HUES6 (cell line): Measurements from ENCODE around the gene LHPP.

Experiments used
- H3K27ac ChIP-seq: 2 replicates; pipeline ENCODE4 v1.7.0; 2013; ENCODE audit warnings: low read depth, mild to moderate bottlenecking, low read length, inconsistent platforms
- H3K27me3 ChIP-seq: 2 replicates; pipeline ENCODE4 v1.6.1; 2013; ENCODE audit warnings: low read length; ENCODE audit not compliant: control insufficient read depth, insufficient read depth
- H3K36me3 ChIP-seq: 2 replicates; pipeline ENCODE4 v1.6.1; 2013; ENCODE audit warnings: low read length; ENCODE audit not compliant: control insufficient read depth, insufficient read depth
- H3K4me1 ChIP-seq: 2 replicates; pipeline ENCODE4 v1.6.1; 2013; ENCODE audit warnings: low read length; ENCODE audit not compliant: control insufficient read depth, insufficient read depth
- H3K4me3 ChIP-seq: 2 replicates; pipeline ENCODE4 v1.5.1; 2013; ENCODE audit warnings: low read depth, low read length
- H3K9ac ChIP-seq: one replicate; pipeline ENCODE4 v1.6.1; 2013; ENCODE audit warnings: mild to moderate bottlenecking, low read length
- H3K9me3 ChIP-seq: 2 replicates; pipeline ENCODE4 v1.6.1; 2013; ENCODE audit warnings: low read depth, low read length; ENCODE audit not compliant: control insufficient read depth, insufficient read depth

The LHPP gene

DNA sequence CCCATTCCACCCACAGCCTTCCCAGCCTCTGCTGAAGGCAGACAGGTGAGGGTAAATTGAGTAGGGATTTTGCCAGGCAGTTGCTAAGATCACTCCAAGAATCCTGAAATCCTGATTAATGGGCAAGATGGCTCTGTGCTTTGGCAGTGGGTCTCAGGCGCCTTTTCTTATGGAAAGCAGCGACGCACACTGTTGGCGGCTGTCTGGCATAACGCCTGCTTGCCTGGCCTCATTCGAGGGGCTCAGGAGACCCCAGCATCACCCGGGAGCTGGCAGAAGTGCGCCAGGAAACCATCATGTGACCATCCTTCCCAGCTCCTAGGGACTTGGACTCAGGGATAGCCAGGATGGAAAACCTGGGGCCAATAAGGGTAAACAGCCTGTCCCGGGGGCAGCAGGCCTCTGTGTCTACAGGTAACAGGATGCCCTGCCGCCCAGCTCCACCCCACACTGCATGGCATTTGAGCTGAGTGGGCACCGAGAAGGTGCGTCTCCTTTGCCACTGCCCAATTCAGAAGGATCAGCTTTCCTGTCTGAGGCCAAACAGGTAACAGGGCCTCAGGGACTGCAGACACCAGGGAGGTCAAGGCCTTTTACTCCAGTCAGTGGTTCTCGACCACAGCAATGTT lies 184.0 kb downstream of the LHPP start:
- no peak overlapping the region for H3K9ac ChIP-seq
- H3K27me3 ChIP-seq = no peaks in the 10 kb centered on the region
- H3K9me3 ChIP-seq = no peaks in the 10 kb centered on the region
- no peak overlapping the region for H3K4me3 ChIP-seq
- H3K36me3 ChIP-seq = no peaks in the 10 kb centered on the region
- peaks cover 24% of the 10 kb centered on the region for H3K4me1 ChIP-seq
- no peak overlapping the region for H3K27ac ChIP-seq

DNA sequence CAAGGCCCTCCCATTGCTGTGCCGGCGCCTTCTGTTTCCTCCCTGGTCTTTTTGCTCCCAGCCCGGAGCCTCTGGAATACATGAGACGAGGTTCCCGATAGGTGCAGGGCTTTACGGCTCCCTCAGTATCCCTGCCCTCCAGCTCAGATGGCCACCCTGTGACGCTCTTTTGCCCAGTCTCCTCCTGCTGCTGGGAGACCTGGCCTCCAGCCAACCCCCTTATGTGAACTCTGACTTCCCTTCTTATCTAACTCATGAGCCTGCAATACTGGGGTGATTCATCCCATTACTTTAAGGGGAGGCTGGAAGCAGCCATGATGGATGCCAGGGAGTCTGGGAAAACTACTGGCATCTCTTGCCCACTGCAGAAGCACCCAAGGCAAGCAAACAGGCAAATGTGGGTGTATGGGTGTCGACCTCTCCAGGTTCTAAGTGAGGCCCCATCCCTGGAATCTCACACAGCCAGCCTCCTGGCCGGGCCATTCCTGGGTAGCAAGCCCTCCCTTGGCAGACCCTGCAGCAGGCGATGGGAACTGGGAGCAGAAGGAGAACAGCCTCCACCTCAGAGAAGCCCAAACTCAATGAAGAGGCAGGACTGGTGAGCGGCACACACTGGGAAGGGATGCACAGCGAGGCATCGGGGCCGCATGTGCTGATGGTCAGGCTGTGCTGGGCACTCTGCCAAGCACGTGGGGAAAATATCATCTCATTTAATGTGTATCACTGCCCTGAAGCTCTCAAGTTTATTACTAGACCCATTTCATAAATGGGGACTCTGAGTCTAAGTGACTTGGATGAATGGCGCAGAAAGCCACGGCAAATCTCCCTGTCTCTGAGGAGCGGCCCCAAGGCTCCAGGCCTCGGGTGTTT lies 185.1 kb downstream of the LHPP start:
- H3K4me3 ChIP-seq = no peak overlapping the region
- H3K9ac ChIP-seq = no peak overlapping the region
- H3K4me1 ChIP-seq = peaks cover 30% of the 10 kb centered on the region
- no peak overlapping the region for H3K27ac ChIP-seq
- H3K27me3 ChIP-seq = no peaks in the 10 kb centered on the region
- H3K9me3 ChIP-seq = no peaks in the 10 kb centered on the region
- no peaks in the 10 kb centered on the region for H3K36me3 ChIP-seq

DNA sequence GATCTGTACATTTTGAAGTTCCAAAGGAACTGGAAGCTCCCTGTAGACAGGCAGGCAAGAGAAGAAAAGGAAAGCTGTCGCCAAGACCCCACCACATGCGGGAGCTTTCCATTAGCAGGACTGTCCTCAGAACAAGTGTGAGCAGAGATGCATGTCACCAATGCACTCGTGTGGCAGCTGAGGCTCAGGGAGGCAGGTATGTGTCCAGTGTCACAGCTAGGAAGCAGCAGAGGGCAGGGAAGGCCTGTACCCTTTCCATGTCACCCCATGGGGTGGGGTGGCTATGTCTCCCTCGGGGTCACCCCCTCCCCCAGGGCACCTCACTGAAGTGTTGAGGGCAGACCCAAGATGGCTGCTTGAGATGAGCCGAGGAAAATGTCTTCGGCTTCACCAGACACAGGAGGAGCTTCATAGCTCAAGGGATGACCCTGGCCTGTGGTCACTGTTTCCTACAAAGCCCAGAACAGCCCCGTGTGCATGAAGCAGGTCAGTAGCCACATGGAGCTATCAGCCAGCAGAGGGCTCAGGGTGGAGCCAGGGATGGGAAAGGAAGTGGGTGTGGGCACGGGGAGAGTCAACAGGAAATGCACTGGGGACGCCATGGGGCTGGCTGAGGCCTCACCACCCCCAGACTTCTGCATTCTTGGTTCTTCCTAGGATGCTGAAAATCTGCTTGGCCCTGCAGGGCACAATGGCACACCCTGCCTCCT lies 186.0 kb downstream of the LHPP start:
- Histone ChIP-seq H3K9ac (no peak overlapping the region), H3K27ac (no peak overlapping the region), H3K36me3 (no peaks in the 10 kb centered on the region), H3K9me3 (no peaks in the 10 kb centered on the region), H3K4me3 (no peak overlapping the region), H3K4me1 (peaks cover 31% of the 10 kb centered on the region), H3K27me3 (no peaks in the 10 kb centered on the region)

DNA sequence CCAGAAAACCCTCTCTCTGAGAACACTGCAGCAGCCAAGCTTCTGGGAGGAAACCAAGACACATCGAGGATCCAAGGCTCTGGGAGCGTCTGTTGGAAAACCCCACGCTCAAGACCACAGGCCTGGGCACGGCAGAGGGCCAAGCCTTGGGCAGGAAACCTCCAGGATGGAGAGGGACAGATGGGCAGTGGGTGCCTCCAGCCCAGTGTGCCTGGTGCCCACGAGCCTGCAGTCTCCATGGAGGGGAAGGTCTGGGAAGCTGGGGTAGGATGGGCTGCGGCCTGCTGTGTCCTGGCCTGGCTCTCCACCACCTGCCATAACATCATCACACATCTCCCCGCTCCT lies 186.5 kb downstream of the LHPP start:
- H3K4me1 ChIP-seq = peaks cover 31% of the 10 kb centered on the region
- no peaks in the 10 kb centered on the region for H3K27me3 ChIP-seq
- no peak overlapping the region for H3K4me3 ChIP-seq
- H3K27ac ChIP-seq = no peak overlapping the region
- H3K36me3 ChIP-seq = no peaks in the 10 kb centered on the region
- H3K9me3 ChIP-seq = no peaks in the 10 kb centered on the region
- H3K9ac ChIP-seq = no peak overlapping the region

DNA sequence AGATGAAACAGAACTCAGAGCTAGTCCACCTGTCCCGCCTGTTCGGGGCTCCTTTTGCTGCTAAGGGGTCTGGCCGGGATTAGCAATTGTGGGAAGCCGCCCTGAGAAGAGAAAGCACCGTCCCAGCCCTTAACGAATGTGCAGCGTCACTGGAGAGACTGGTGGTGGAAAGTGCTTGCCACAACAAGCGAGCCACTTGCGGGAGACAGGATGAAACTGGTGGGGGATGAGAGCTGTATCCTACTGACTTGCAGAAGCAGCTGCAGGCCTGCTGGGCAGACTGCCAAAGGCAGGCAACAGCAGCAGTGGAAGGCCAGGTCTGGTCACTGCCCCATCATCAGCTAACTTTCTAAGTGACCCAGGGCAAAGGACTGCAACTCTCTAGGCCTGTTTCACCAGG lies 187.1 kb downstream of the LHPP start:
- no peaks in the 10 kb centered on the region for H3K36me3 ChIP-seq
- no peak overlapping the region for H3K27ac ChIP-seq
- H3K4me1 ChIP-seq = peaks cover 31% of the 10 kb centered on the region
- no peak overlapping the region for H3K4me3 ChIP-seq
- no peaks in the 10 kb centered on the region for H3K9me3 ChIP-seq
- H3K27me3 ChIP-seq = no peaks in the 10 kb centered on the region
- H3K9ac ChIP-seq = no peak overlapping the region

DNA sequence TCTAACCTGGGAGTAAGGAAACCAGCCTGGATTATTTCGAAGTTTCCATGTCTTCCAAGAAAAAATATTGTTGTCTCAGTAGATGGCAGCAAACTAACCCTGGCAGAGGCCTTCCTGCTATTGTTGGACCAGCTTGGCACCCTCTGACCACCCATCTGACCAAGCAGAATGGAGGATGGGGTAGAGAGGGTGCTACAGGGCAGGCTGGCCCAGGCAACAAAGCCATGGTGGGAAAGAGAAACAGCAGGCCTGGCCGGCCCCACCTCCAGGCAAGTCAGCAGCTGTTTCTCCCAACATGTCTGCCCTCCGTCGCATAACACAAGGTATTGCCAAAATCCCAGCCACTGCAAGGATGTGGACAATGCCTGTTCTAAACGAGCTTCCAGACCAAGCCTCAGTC lies 187.6 kb downstream of the LHPP start:
- no peaks in the 10 kb centered on the region for H3K9me3 ChIP-seq
- H3K36me3 ChIP-seq = no peaks in the 10 kb centered on the region
- no peak overlapping the region for H3K9ac ChIP-seq
- H3K4me3 ChIP-seq = no peak overlapping the region
- peaks cover 34% of the 10 kb centered on the region for H3K4me1 ChIP-seq
- no peak overlapping the region for H3K27ac ChIP-seq
- H3K27me3 ChIP-seq = no peaks in the 10 kb centered on the region

DNA sequence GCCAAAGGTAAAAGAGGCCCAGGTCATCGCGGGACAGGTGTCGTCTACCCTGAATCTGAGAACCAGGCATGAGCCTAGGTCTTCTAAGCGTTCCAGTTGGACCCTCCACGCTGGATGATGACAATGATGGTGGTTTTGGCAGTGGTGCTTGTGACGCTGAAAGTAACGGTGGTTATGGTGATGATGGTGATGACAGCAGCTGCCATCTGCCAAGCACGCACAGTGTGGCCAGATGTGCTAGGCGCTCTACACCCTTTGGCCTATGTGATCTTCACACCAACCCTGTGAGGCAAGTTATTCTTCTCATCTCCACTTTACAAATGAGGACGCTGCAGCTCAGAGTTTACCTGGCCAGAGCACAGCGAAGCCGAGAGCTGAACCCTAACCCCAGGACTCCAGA lies 188.6 kb downstream of the LHPP start:
- Histone ChIP-seq H3K9ac (no peak overlapping the region), H3K36me3 (no peaks in the 10 kb centered on the region), H3K4me1 (peaks cover 44% of the 10 kb centered on the region), H3K9me3 (no peaks in the 10 kb centered on the region), H3K4me3 (no peak overlapping the region), H3K27me3 (no peaks in the 10 kb centered on the region), H3K27ac (0 out of 2 replicates have a peak overlapping the region, but pooled peaks have one; percentile 27)

DNA sequence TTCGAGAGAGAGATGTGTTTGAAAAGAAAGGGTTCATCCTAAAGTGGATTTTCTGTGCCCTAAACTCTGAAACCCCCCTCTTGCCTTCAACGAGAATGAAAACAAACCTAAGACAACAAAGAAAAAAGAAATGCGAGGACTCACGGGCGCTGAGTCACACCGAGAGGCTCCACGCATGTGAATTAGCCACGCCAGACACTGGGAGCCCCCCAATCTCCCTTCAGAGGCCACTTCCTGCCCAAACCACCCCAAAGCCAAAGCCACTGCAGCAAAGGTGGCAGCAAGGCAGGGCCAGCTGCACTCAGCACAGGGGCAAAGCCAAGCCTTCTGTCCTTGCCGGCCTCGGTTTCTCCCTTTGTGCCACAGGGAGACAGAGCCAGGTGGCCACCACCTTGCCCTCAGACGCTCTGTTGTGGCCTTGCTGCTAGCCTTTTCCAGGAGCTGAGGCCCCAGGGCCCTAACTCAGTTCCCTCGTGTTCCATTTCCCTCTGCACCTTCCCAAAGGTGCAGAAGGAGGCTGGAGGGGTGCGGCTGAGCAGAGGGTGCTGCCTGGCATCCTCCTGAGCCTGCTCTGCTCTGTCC lies 189.3 kb downstream of the LHPP start:
- Histone ChIP-seq H3K9me3 (no peaks in the 10 kb centered on the region), H3K36me3 (no peaks in the 10 kb centered on the region), H3K4me3 (no peak overlapping the region), H3K4me1 (peaks cover 51% of the 10 kb centered on the region), H3K27me3 (no peaks in the 10 kb centered on the region), H3K9ac (no peak overlapping the region), H3K27ac (0 out of 2 replicates have a peak overlapping the region, but pooled peaks have one; percentile 27)

DNA sequence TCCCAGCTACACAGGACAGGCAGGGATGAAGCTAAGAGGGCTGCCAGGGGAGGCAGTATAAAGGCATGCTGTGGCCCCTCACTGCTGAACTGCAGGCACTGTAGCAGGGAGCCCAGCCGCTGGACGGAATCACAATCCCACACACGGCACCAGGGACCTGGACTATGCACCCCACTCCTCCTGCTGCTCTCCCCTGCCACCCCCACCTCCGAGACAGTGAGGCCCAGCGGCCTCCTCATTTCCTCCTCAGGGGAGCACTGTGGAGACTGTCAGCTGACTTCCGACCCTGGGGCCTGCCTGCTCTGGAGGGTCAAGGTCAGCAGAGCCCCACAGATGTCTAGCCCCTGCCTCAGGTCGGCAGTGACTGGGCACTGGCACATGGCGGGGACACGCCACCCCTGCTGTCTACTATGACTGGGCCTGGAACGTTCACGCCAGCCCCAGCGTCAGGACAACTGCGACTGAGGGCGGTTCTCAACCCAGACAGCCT lies 189.8 kb downstream of the LHPP start:
- no peaks in the 10 kb centered on the region for H3K36me3 ChIP-seq
- H3K9ac ChIP-seq = no peak overlapping the region
- no peak overlapping the region for H3K4me3 ChIP-seq
- H3K9me3 ChIP-seq = no peaks in the 10 kb centered on the region
- no peaks in the 10 kb centered on the region for H3K27me3 ChIP-seq
- no peak overlapping the region for H3K27ac ChIP-seq
- H3K4me1 ChIP-seq = peaks cover 51% of the 10 kb centered on the region

DNA sequence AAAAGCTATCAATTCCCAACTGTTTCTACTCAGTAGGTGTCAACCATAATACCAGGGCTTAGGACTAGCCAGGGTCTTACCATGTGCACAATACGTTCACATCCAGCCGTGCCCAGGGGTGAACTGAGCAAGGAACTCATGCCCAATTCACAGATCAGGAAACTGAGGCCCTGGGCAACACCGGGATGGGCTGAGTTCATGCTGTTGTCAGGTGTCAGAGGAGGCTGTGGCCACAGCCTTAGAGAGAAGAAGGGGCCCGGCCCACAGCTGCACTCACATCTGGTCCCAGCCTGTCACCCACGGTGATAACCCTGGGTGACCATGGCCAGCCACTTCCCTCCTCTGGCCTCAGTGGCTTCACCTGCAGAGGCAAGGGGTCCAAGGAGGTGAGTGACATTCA lies 190.6 kb downstream of the LHPP start:
- Histone ChIP-seq H3K27me3 (no peaks in the 10 kb centered on the region), H3K27ac (no peak overlapping the region), H3K4me3 (no peak overlapping the region), H3K36me3 (no peaks in the 10 kb centered on the region), H3K9ac (no peak overlapping the region), H3K4me1 (peaks cover 51% of the 10 kb centered on the region), H3K9me3 (no peaks in the 10 kb centered on the region)
